ENCODE results near the gene TACR1. TPM values are rescaled to one million over a fixed set of nuclear protein-coding genes. Genes with fewer than 3 reads are reported as not detected.

TACR1 gene
- total and polyA plus RNA-seq, 2 experiments from 2014 or later = 3.5 to 7.3 TPM

- TF ChIP-seq REST (IDR thresholded peaks at IDR 0.05; ENCODE audit: unreplicated experiment) (no peak), CREB1 (CRISPR knock-in tag; IDR thresholded peaks at IDR 0.05; ENCODE audit: low read depth) (no peak), NANOG (IDR thresholded peaks at IDR 0.05; ENCODE audit: borderline replicate concordance) (no peak)
Measured at GRCh38 chr2:75031171-75031570, 168.1 kb downstream of the TACR1 start (continued).

- Histone ChIP-seq H3K27ac (ENCODE audit: low read depth) (no peak overlapping the region), H3K4me3 (no peak overlapping the region), H3K4me1 (ENCODE audit: insufficient read depth) (no peaks in the 10 kb centered on the region), H3K4me2 (no peak overlapping the region), H3K9me2 (ENCODE audit: insufficient read depth) (no peaks in the 10 kb centered on the region), H3F3A (replicated peaks; ENCODE audit: low read depth) (no peaks in the 10 kb centered on the region), H4K20me1 (replicated peaks; ENCODE audit: insufficient read depth) (no peaks in the 10 kb centered on the region), H3K27me3 (ENCODE audit: insufficient read depth) (no peaks in the 10 kb centered on the region), H3K36me3 (ENCODE audit: insufficient read depth) (no peaks in the 10 kb centered on the region), H3K79me2 (replicated peaks; ENCODE audit: insufficient read depth) (no peaks in the 10 kb centered on the region), H2AFZ (no peak overlapping the region)
- Mint-ChIP-seq H3K27ac (no peak overlapping the region), H3K9me3 (no peaks in the 10 kb centered on the region), H3K27me3 (ENCODE audit: insufficient read depth, low read depth, poor library complexity) (peaks cover 2% of the 10 kb centered on the region), H3K36me3 (ENCODE audit: low read depth) (no peaks in the 10 kb centered on the region), H3K4me1 (peaks cover 9% of the 10 kb centered on the region; the same call in 2 of the 3 replicates), H3K4me3 (no peak overlapping the region)
- ATAC-seq (no peak), DNase-seq (ENCODE audit: low spot score) (no peak)
- TF ChIP-seq NANOG (IDR thresholded peaks at IDR 0.05; ENCODE audit: borderline replicate concordance) = no peak
- no peak for TF ChIP-seq REST (IDR thresholded peaks at IDR 0.05; ENCODE audit: unreplicated experiment)
- no peak for TF ChIP-seq POLR2AphosphoS5 (IDR thresholded peaks at IDR 0.05; ENCODE audit: low read depth)
- TF ChIP-seq ZNF462 (CRISPR knock-in tag; IDR thresholded peaks at IDR 0.05) = no peak
- no peak for TF ChIP-seq CTCF (conservative IDR thresholded peaks at IDR 0.05; ENCODE audit: low read depth in 2 of 2)
- no peak for TF ChIP-seq ZNF114 (CRISPR knock-in tag; IDR thresholded peaks at IDR 0.05)
- TF ChIP-seq STAT1 (IDR thresholded peaks at IDR 0.05; ENCODE audit: unreplicated experiment) = no peak
Measured at GRCh38 chr2:75030218-75031009, 168.9 kb downstream of the TACR1 start.

Data from GM23338 (cell line).